ENCODE measurements around the gene ADCY2.

DNA sequence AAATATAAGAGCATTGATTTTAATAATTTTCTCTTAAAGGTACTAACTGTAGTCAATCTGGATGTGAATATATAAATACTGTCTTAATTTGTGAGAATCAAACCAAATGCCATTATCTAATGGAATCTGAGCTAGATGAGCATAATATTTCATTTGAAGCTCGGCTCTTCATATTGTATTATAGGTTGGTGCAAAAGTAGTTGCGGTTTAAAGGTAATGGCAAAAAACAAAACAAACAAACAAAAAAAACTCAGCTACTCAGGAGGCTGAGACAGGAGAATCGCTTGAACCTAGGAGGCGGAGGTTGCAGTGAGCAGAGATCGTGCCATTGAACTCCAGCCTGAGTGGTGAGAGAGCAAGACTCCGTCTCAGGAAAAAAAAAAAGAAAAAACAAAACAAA, 358.6 kb downstream of the ADCY2 start:
- TF ChIP-seq, protein P1, sequence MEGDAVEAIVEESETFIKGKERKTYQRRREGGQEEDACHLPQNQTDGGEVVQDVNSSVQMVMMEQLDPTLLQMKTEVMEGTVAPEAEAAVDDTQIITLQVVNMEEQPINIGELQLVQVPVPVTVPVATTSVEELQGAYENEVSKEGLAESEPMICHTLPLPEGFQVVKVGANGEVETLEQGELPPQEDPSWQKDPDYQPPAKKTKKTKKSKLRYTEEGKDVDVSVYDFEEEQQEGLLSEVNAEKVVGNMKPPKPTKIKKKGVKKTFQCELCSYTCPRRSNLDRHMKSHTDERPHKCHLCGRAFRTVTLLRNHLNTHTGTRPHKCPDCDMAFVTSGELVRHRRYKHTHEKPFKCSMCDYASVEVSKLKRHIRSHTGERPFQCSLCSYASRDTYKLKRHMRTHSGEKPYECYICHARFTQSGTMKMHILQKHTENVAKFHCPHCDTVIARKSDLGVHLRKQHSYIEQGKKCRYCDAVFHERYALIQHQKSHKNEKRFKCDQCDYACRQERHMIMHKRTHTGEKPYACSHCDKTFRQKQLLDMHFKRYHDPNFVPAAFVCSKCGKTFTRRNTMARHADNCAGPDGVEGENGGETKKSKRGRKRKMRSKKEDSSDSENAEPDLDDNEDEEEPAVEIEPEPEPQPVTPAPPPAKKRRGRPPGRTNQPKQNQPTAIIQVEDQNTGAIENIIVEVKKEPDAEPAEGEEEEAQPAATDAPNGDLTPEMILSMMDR (conservative IDR thresholded peaks at IDR 0.05; ENCODE audit: low read depth, low read length), result no peak
- no peak for TF ChIP-seq EZH2 (IDR thresholded peaks at IDR 0.05; ENCODE audit: borderline replicate concordance, low read depth, low read length, poor library complexity, severe bottlenecking)
